GM23338 (cell line): ENCODE measurements around the gene BTNL2. TPM values are rescaled to one million over a fixed set of nuclear protein-coding genes. Genes with fewer than 3 reads are reported as not detected.

Source experiments
- ATAC-seq: fragments of 200-7000 bp; cut with Tn5 transposase; 3 replicates; pipeline ENCODE4 v1.9.1; 2020
- DNase-seq: peaks from one replicate; pipeline ENCODE4 v3.0.0-alpha.2; 2015; ENCODE audit warnings: low spot score
- H2AFZ ChIP-seq: fragments of 200-600 bp; sonication (generic); 2 replicates; pipeline ENCODE4 v1.8.0; 2016; ENCODE audit warnings: antibody characterized with exemption, mild to moderate bottlenecking, moderate library complexity
- H3F3A ChIP-seq: fragments of 200-600 bp; sonication (generic); replicated peaks from 2 replicates; pipeline ENCODE4 v1.8.0; 2017; ENCODE audit warnings: antibody characterized with exemption, mixed run types, low read depth
- H3K27ac ChIP-seq: fragments of 200-600 bp; sonication (generic); 2 replicates; pipeline ENCODE4 v1.6.1; 2016; ENCODE audit warnings: low read depth
- H3K27me3 ChIP-seq: fragments of 200-600 bp; sonication (generic); 2 replicates; pipeline ENCODE4 v1.8.0; 2016; ENCODE audit warnings: mild to moderate bottlenecking, mixed run types, moderate library complexity; ENCODE audit not compliant: insufficient read depth
- H3K36me3 ChIP-seq: fragments of 200-600 bp; sonication (generic); 2 replicates; pipeline ENCODE4 v1.8.0; 2016; ENCODE audit warnings: mild to moderate bottlenecking; ENCODE audit not compliant: insufficient read depth
- H3K4me1 ChIP-seq: fragments of 200-600 bp; sonication (generic); 2 replicates; pipeline ENCODE4 v1.8.0; 2016; ENCODE audit warnings: mild to moderate bottlenecking, moderate library complexity; ENCODE audit not compliant: insufficient read depth
- H3K4me2 ChIP-seq: fragments of 200-600 bp; sonication (generic); 2 replicates; pipeline ENCODE4 v1.7.1; 2017; ENCODE audit warnings: mixed run types
- H3K4me3 ChIP-seq: fragments of 200-600 bp; sonication (generic); 2 replicates; pipeline ENCODE4 v1.6.1; 2016; ENCODE audit warnings: mixed run types
- H3K79me2 ChIP-seq: fragments of 200-600 bp; sonication (generic); replicated peaks from 2 replicates; pipeline ENCODE4 v1.8.0; 2017; ENCODE audit warnings: mild to moderate bottlenecking; ENCODE audit not compliant: insufficient read depth
- H3K9me2 ChIP-seq: fragments of 200-600 bp; sonication (generic); 2 replicates; pipeline ENCODE4 v1.8.0; 2017; ENCODE audit not compliant: insufficient read depth
- H4K20me1 ChIP-seq: fragments of 200-600 bp; sonication (generic); replicated peaks from 2 replicates; pipeline ENCODE4 v1.8.0; 2017; ENCODE audit warnings: mild to moderate bottlenecking; ENCODE audit not compliant: insufficient read depth
- H3K27ac Mint-ChIP-seq: 2 replicates; pipeline ENCODE4 v1.8.0; 2020; ENCODE audit warnings: inconsistent platforms, mild to moderate bottlenecking, moderate library complexity, mixed read lengths
- H3K27me3 Mint-ChIP-seq: 3 replicates; pipeline ENCODE4 v1.8.0; 2022; ENCODE audit warnings: low read depth, mild to moderate bottlenecking, moderate library complexity, mixed read lengths, inconsistent platforms; ENCODE audit not compliant: insufficient read depth, poor library complexity
- H3K36me3 Mint-ChIP-seq: 3 replicates; pipeline ENCODE4 v1.8.0; 2021; ENCODE audit warnings: low read depth, mild to moderate bottlenecking, inconsistent platforms, moderate library complexity, mixed read lengths
- H3K4me1 Mint-ChIP-seq: 3 replicates; pipeline ENCODE4 v1.8.0; 2020; ENCODE audit warnings: mild to moderate bottlenecking, inconsistent platforms, mixed read lengths
- H3K4me3 Mint-ChIP-seq: 3 replicates; pipeline ENCODE4 v1.8.0; 2021; ENCODE audit warnings: moderate library complexity, mild to moderate bottlenecking, inconsistent platforms, mixed read lengths
- H3K9me3 Mint-ChIP-seq: 3 replicates; pipeline ENCODE4 v1.8.0; 2020; ENCODE audit warnings: moderate library complexity, mild to moderate bottlenecking, inconsistent platforms, mixed read lengths
- CREB1 ChIP-seq: fragments of 250-450 bp; sonication (Bioruptor Pico); IDR thresholded peaks from 2 replicates; pipeline ENCODE4 v1.5.0; 2020; ENCODE audit warnings: low read depth, mild to moderate bottlenecking, moderate library complexity
- EZH2phosphoT487 ChIP-seq: fragments of 200-600 bp; sonication (generic); IDR thresholded peaks from one replicate; pipeline ENCODE4 v1.8.1; 2018; ENCODE audit warnings: antibody characterized with exemption; ENCODE audit not compliant: unreplicated experiment
- JUNB ChIP-seq: IDR thresholded peaks from one replicate; pipeline ENCODE4 v1.6.1; 2016; ENCODE audit warnings: antibody characterized with exemption; ENCODE audit not compliant: unreplicated experiment
- POLR2AphosphoS5 ChIP-seq: IDR thresholded peaks from 2 replicates; pipeline ENCODE4 v1.6.1; 2016; ENCODE audit warnings: antibody characterized with exemption, low read depth
- STAT1 ChIP-seq: IDR thresholded peaks from one replicate; pipeline ENCODE4 v1.6.1; 2016; ENCODE audit warnings: antibody characterized with exemption; ENCODE audit not compliant: unreplicated experiment
- ZNF114 ChIP-seq: fragments of 250-450 bp; sonication (Bioruptor Pico); IDR thresholded peaks from 2 replicates; pipeline ENCODE4 v1.5.0; 2020; ENCODE audit warnings: mild to moderate bottlenecking, moderate library complexity
- ZNF331 ChIP-seq: fragments of 250-450 bp; sonication (Bioruptor Pico); IDR thresholded peaks from 2 replicates; pipeline ENCODE4 v1.5.0; 2020; ENCODE audit warnings: low read depth, mild to moderate bottlenecking, moderate library complexity
- polyA plus RNA-seq: library from polyadenylated mRNA; unstranded; fragments of >200 nt; fragmentation: Nextera tagmentation; extraction: Ambion mirVana; gene quantifications from 2 replicates; pipeline ENCODE4 v1.2.1, GENCODE V29; 2016
- total RNA-seq: library from RNA; depleted of rRNA; stranded (reverse); fragments of >200 nt; shearing (Covaris generic); gene quantifications from 2 replicates; pipeline ENCODE4 v1.2.3, GENCODE V29; 2014
- TF ChIP-seq, protein P1 (sequence below): fragments of 250-450 bp; sonication (Bioruptor Pico); IDR thresholded peaks from 2 replicates; pipeline ENCODE4 v1.5.0; 2020; ENCODE audit warnings: mild to moderate bottlenecking, moderate library complexity
- TF ChIP-seq, protein P2 (sequence below), 2 experiments: fragments of 200-600 bp in 1 of 2; sonication (generic) in 1 of 2; conservative IDR thresholded peaks; 2 replicates each; pipeline versions ENCODE4 v1.5.1 to v1.6.1; 2016 to 2017; ENCODE audit warnings: antibody characterized with exemption in 2 of 2, low read depth in 2 of 2, mild to moderate bottlenecking in 2 of 2, moderate library complexity in 1 of 2
- TF ChIP-seq, protein P3 (sequence below): IDR thresholded peaks from one replicate; pipeline ENCODE4 v1.6.1; 2018; ENCODE audit warnings: antibody characterized with exemption; ENCODE audit not compliant: unreplicated experiment

The BTNL2 gene
- total and polyA plus RNA-seq, 2 experiments from 2014 or later = not detected

GRCh38 chr6:32427218-32427617 lies 20.2 kb upstream of the BTNL2 start (continued):
- TF ChIP-seq, protein P1, sequence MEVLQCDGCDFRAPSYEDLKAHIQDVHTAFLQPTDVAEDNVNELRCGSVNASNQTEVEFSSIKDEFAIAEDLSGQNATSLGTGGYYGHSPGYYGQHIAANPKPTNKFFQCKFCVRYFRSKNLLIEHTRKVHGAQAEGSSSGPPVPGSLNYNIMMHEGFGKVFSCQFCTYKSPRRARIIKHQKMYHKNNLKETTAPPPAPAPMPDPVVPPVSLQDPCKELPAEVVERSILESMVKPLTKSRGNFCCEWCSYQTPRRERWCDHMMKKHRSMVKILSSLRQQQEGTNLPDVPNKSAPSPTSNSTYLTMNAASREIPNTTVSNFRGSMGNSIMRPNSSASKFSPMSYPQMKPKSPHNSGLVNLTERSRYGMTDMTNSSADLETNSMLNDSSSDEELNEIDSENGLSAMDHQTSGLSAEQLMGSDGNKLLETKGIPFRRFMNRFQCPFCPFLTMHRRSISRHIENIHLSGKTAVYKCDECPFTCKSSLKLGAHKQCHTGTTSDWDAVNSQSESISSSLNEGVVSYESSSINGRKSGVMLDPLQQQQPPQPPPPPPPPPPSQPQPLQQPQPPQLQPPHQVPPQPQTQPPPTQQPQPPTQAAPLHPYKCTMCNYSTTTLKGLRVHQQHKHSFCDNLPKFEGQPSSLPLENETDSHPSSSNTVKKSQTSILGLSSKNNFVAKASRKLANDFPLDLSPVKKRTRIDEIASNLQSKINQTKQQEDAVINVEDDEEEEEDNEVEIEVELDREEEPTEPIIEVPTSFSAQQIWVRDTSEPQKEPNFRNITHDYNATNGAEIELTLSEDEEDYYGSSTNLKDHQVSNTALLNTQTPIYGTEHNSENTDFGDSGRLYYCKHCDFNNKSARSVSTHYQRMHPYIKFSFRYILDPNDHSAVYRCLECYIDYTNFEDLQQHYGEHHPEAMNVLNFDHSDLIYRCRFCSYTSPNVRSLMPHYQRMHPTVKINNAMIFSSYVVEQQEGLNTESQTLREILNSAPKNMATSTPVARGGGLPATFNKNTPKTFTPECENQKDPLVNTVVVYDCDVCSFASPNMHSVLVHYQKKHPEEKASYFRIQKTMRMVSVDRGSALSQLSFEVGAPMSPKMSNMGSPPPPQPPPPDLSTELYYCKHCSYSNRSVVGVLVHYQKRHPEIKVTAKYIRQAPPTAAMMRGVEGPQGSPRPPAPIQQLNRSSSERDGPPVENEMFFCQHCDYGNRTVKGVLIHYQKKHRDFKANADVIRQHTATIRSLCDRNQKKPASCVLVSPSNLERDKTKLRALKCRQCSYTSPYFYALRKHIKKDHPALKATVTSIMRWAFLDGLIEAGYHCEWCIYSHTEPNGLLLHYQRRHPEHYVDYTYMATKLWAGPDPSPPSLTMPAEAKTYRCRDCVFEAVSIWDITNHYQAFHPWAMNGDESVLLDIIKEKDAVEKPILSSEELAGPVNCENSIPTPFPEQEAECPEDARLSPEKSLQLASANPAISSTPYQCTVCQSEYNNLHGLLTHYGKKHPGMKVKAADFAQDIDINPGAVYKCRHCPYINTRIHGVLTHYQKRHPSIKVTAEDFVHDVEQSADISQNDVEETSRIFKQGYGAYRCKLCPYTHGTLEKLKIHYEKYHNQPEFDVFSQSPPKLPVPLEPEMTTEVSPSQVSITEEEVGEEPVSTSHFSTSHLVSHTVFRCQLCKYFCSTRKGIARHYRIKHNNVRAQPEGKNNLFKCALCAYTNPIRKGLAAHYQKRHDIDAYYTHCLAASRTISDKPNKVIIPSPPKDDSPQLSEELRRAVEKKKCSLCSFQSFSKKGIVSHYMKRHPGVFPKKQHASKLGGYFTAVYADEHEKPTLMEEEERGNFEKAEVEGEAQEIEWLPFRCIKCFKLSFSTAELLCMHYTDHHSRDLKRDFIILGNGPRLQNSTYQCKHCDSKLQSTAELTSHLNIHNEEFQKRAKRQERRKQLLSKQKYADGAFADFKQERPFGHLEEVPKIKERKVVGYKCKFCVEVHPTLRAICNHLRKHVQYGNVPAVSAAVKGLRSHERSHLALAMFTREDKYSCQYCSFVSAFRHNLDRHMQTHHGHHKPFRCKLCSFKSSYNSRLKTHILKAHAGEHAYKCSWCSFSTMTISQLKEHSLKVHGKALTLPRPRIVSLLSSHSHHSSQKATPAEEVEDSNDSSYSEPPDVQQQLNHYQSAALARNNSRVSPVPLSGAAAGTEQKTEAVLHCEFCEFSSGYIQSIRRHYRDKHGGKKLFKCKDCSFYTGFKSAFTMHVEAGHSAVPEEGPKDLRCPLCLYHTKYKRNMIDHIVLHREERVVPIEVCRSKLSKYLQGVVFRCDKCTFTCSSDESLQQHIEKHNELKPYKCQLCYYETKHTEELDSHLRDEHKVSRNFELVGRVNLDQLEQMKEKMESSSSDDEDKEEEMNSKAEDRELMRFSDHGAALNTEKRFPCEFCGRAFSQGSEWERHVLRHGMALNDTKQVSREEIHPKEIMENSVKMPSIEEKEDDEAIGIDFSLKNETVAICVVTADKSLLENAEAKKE (CRISPR knock-in tag) = no peak
- no peak for TF ChIP-seq CREB1 (CRISPR knock-in tag)
- TF ChIP-seq EZH2phosphoT487 = no peak
- TF ChIP-seq, protein P2, sequence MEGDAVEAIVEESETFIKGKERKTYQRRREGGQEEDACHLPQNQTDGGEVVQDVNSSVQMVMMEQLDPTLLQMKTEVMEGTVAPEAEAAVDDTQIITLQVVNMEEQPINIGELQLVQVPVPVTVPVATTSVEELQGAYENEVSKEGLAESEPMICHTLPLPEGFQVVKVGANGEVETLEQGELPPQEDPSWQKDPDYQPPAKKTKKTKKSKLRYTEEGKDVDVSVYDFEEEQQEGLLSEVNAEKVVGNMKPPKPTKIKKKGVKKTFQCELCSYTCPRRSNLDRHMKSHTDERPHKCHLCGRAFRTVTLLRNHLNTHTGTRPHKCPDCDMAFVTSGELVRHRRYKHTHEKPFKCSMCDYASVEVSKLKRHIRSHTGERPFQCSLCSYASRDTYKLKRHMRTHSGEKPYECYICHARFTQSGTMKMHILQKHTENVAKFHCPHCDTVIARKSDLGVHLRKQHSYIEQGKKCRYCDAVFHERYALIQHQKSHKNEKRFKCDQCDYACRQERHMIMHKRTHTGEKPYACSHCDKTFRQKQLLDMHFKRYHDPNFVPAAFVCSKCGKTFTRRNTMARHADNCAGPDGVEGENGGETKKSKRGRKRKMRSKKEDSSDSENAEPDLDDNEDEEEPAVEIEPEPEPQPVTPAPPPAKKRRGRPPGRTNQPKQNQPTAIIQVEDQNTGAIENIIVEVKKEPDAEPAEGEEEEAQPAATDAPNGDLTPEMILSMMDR (conservative IDR thresholded peaks at IDR 0.05; ENCODE audit: low read depth in 2 of 2) = no peak
- no peak for TF ChIP-seq JUNB
- TF ChIP-seq ZNF114 = no peak
- no peak for TF ChIP-seq STAT1
- TF ChIP-seq ZNF331 (CRISPR knock-in tag) = no peak
- no peak for TF ChIP-seq POLR2AphosphoS5

GRCh38 chr6:32426338-32426737 lies 19.4 kb upstream of the BTNL2 start:
- Histone ChIP-seq H3K27ac (no peak overlapping the region), H3K9me2 (peaks cover 8% of the 10 kb centered on the region), H3K4me3 (no peak overlapping the region), H3K4me1 (no peaks in the 10 kb centered on the region), H3K79me2 (no peaks in the 10 kb centered on the region), H3K27me3 (no peaks in the 10 kb centered on the region), H3K36me3 (no peaks in the 10 kb centered on the region), H2AFZ (no peak overlapping the region), H4K20me1 (no peaks in the 10 kb centered on the region), H3F3A (no peaks in the 10 kb centered on the region), H3K4me2 (no peak overlapping the region)
- Mint-ChIP-seq H3K27me3 (no peaks in the 10 kb centered on the region), H3K27ac (no peak overlapping the region), H3K4me1 (no peaks in the 10 kb centered on the region), H3K36me3 (no peaks in the 10 kb centered on the region), H3K9me3 (no peaks in the 10 kb centered on the region), H3K4me3 (no peak overlapping the region)
- ATAC-seq = no peak
- DNase-seq = no peak
- TF ChIP-seq STAT1 = no peak
- TF ChIP-seq CREB1 (CRISPR knock-in tag) = no peak
- TF ChIP-seq, protein P3, sequence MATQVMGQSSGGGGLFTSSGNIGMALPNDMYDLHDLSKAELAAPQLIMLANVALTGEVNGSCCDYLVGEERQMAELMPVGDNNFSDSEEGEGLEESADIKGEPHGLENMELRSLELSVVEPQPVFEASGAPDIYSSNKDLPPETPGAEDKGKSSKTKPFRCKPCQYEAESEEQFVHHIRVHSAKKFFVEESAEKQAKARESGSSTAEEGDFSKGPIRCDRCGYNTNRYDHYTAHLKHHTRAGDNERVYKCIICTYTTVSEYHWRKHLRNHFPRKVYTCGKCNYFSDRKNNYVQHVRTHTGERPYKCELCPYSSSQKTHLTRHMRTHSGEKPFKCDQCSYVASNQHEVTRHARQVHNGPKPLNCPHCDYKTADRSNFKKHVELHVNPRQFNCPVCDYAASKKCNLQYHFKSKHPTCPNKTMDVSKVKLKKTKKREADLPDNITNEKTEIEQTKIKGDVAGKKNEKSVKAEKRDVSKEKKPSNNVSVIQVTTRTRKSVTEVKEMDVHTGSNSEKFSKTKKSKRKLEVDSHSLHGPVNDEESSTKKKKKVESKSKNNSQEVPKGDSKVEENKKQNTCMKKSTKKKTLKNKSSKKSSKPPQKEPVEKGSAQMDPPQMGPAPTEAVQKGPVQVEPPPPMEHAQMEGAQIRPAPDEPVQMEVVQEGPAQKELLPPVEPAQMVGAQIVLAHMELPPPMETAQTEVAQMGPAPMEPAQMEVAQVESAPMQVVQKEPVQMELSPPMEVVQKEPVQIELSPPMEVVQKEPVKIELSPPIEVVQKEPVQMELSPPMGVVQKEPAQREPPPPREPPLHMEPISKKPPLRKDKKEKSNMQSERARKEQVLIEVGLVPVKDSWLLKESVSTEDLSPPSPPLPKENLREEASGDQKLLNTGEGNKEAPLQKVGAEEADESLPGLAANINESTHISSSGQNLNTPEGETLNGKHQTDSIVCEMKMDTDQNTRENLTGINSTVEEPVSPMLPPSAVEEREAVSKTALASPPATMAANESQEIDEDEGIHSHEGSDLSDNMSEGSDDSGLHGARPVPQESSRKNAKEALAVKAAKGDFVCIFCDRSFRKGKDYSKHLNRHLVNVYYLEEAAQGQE = no peak
- TF ChIP-seq ZNF331 (CRISPR knock-in tag) = no peak
